A549 (cell line): ENCODE results near the gene CEP44. TPM values are rescaled to one million over a fixed set of nuclear protein-coding genes. Genes with fewer than 3 reads are reported as not detected.

Source experiments
- ATAC-seq, 2 experiments: fragments of 200-7000 bp in 1 of 2; fragments of >200 bp in 1 of 2; cut with Nextera tagmentation in 1 of 2; cut with Tn5 transposase in 1 of 2; 3 replicates each; pipeline versions ENCODE4 v1.8.0 to v1.9.1; 2018 to 2020; ENCODE audit warnings: mild to moderate bottlenecking in 1 of 2, moderate library complexity in 1 of 2
- CTCF ChIA-PET: fragments of 300-600 bp; sonication (Branson Sonifier 250); formaldehyde crosslinking; extraction: SDS; loops from one replicate; lab custom pipeline; 2021; ENCODE audit warnings: antibody characterized with exemption, inconsistent platforms; lab: Yijun Ruan, JAX
- POLR2A ChIA-PET: fragments of 350-600 bp; formaldehyde crosslinking; extraction: SDS; loops from one replicate; lab custom pipeline; 2021; ENCODE audit warnings: antibody characterized with exemption, inconsistent platforms; lab: Yijun Ruan, JAX
- DNase-seq, 2 experiments: peaks; one replicate each; pipeline versions ENCODE4 v3.0.0 to v3.0.0-alpha.2; 2011 to 2016; ENCODE audit warnings: low read depth in 1 of 2, low spot score in 1 of 2
- FAIRE-seq: peaks from 2 replicates; lab custom pipeline; 2011; peaks lifted over from hg19 to GRCh38; lab: Jason Lieb, UNC
- H3K27ac ChIP-seq, 2 experiments: fragments of >200 bp; sonication (Bioruptor Twin); formaldehyde crosslinking; 3 replicates each; pipeline ENCODE4 v1.5.1; 2016 to 2017
- H3K4me1 ChIP-seq: fragments of >200 bp; sonication (Bioruptor Twin); formaldehyde crosslinking; 3 replicates; pipeline ENCODE4 v1.6.1; 2016
- H3K4me2 ChIP-seq: fragments of >200 bp; sonication (Bioruptor Twin); formaldehyde crosslinking; 3 replicates; pipeline ENCODE4 v1.6.1; 2016
- H3K4me3 ChIP-seq: fragments of >200 bp; sonication (Bioruptor Twin); formaldehyde crosslinking; 3 replicates; pipeline ENCODE4 v1.5.1; 2016
- H3K9me3 ChIP-seq: fragments of >200 bp; sonication (Bioruptor Twin); formaldehyde crosslinking; 3 replicates; pipeline ENCODE4 v1.6.1; 2016
- CBX2 ChIP-seq: fragments of 200-600 bp; sonication (generic); IDR thresholded peaks from 2 replicates; pipeline ENCODE4 v1.6.1; 2016; ENCODE audit warnings: low read depth, mild to moderate bottlenecking, borderline replicate concordance
- CBX8 ChIP-seq: fragments of 200-600 bp; sonication (generic); IDR thresholded peaks from 2 replicates; pipeline ENCODE4 v1.6.1; 2016
- EHF ChIP-seq: fragments of 250-450 bp; sonication (Bioruptor Pico); IDR thresholded peaks from 2 replicates; pipeline ENCODE4 v1.5.0; 2020; ENCODE audit warnings: mild to moderate bottlenecking
- EP300 ChIP-seq, 2 experiments: fragments of >200 bp; sonication (Bioruptor Twin); formaldehyde crosslinking; IDR thresholded peaks; 2 replicates in 1 of 2; 3 replicates in 1 of 2; pipeline ENCODE4 v1.6.1; 2016 to 2017
- ESRRA ChIP-seq: fragments of 150-350 bp; IDR thresholded peaks from 2 replicates; pipeline ENCODE4 v1.6.1; 2014; ENCODE audit warnings: mild to moderate bottlenecking, low read length, borderline replicate concordance
- FOSL2 ChIP-seq, 2 experiments: fragments of 450-650 bp in 1 of 2; fragments of >200 bp in 1 of 2; sonication (Bioruptor Twin) in 1 of 2; formaldehyde crosslinking; IDR thresholded peaks; 2 replicates each; pipeline versions ENCODE4 v1.5.0 to v1.6.1; 2016 to 2020; ENCODE audit warnings: mild to moderate bottlenecking in 1 of 2, moderate library complexity in 1 of 2
- FOXS1 ChIP-seq: fragments of 250-450 bp; sonication (Bioruptor Pico); IDR thresholded peaks from 2 replicates; pipeline ENCODE4 v1.5.0; 2020; ENCODE audit warnings: mild to moderate bottlenecking, moderate library complexity
- HOXB5 ChIP-seq: fragments of 250-450 bp; sonication (Bioruptor Pico); IDR thresholded peaks from 2 replicates; pipeline ENCODE4 v1.5.0; 2020; ENCODE audit warnings: mild to moderate bottlenecking, moderate library complexity
- JUN ChIP-seq, 2 experiments: fragments of >200 bp; sonication (Bioruptor Twin); formaldehyde crosslinking; IDR thresholded peaks; 2 replicates in 1 of 2; 3 replicates in 1 of 2; pipeline ENCODE4 v1.6.1; 2016 to 2017
- JUNB ChIP-seq: fragments of >200 bp; sonication (Bioruptor Twin); formaldehyde crosslinking; IDR thresholded peaks from 2 replicates; pipeline ENCODE4 v1.6.1; 2016
- KDM5A ChIP-seq: fragments of 200-600 bp; sonication (generic); IDR thresholded peaks from 2 replicates; pipeline ENCODE4 v1.6.1; 2016; ENCODE audit warnings: antibody characterized with exemption, mild to moderate bottlenecking
- POLR2A ChIP-seq: IDR thresholded peaks from 2 replicates; pipeline ENCODE4 v1.6.1; 2012; ENCODE audit warnings: mild to moderate bottlenecking, low read length
- RCOR1 ChIP-seq: fragments of 150-350 bp; IDR thresholded peaks from 2 replicates; pipeline ENCODE4 v1.6.1; 2014; ENCODE audit warnings: antibody characterized with exemption, low read length, low read depth
- RFX5 ChIP-seq: fragments of 450-650 bp; IDR thresholded peaks from 2 replicates; pipeline ENCODE4 v1.7.1; 2014; ENCODE audit warnings: antibody characterized with exemption, mild to moderate bottlenecking, moderate library complexity
- RNF2 ChIP-seq: fragments of 200-600 bp; sonication (generic); IDR thresholded peaks from 2 replicates; pipeline ENCODE4 v1.6.1; 2016; ENCODE audit warnings: low read depth, mild to moderate bottlenecking, antibody characterized with exemption, moderate library complexity, borderline replicate concordance
- SMC3 ChIP-seq: fragments of >200 bp; sonication (Bioruptor Twin); formaldehyde crosslinking; IDR thresholded peaks from 3 replicates; pipeline ENCODE4 v1.6.1; 2018; ENCODE audit warnings: inconsistent platforms
- TFCP2L1 ChIP-seq: fragments of 250-450 bp; sonication (Bioruptor Pico); IDR thresholded peaks from 2 replicates; pipeline ENCODE4 v1.5.0; 2021; ENCODE audit warnings: mild to moderate bottlenecking
- WGBS: methylation state at CpG from one replicate; pipeline ENCODE4 v1.1.6; 2017; ENCODE audit errors: missing lambda C conversion rate; 5-methylcytosine and 5-hydroxymethylcytosine counted together
- polyA plus RNA-seq, 4 experiments: library from polyadenylated mRNA; depleted of rRNA in 3 of 4; stranded (reverse); fragments of >200 nt; fragmentation: RNase III in 1 of 4; extraction: RNeasy Plus Mini Kit Qiagen cat#74134 plus additional on column Dnase treatment in 1 of 4; gene quantifications; 2 replicates in 3 of 4; 3 replicates in 1 of 4; pipeline ENCODE4 v1.2.3, GENCODE V29; 2011 to 2017
- TF ChIP-seq, protein P1 (sequence below): IDR thresholded peaks from 2 replicates; pipeline ENCODE4 v1.6.1; 2012
- TF ChIP-seq, protein P2 (sequence below): fragments of 250-450 bp; sonication (Bioruptor Pico); IDR thresholded peaks from 2 replicates; pipeline ENCODE4 v1.5.0; 2020; ENCODE audit warnings: low read depth, mild to moderate bottlenecking, moderate library complexity
- TF ChIP-seq, protein P3 (sequence below): fragments of 150-350 bp; IDR thresholded peaks from 2 replicates; pipeline ENCODE4 v1.6.1; 2014; ENCODE audit warnings: low read depth, mild to moderate bottlenecking, low read length
- TF ChIP-seq, protein P4 (sequence below): fragments of 200-600 bp; sonication (generic); IDR thresholded peaks from 2 replicates; pipeline ENCODE4 v1.6.1; 2016; ENCODE audit warnings: antibody characterized with exemption, mild to moderate bottlenecking, moderate library complexity
- TF ChIP-seq, protein P5 (sequence below): IDR thresholded peaks from 2 replicates; pipeline ENCODE4 v1.6.1; 2012; ENCODE audit warnings: low read depth, borderline replicate concordance
- TF ChIP-seq, protein P6 (sequence below): IDR thresholded peaks from 2 replicates; pipeline ENCODE4 v1.6.1; 2012

CEP44 gene
- polyA plus RNA-seq, 2 of the 4 experiments (the other 2 are of a cell fraction), result 8.0 to 14.1 TPM

DNA sequence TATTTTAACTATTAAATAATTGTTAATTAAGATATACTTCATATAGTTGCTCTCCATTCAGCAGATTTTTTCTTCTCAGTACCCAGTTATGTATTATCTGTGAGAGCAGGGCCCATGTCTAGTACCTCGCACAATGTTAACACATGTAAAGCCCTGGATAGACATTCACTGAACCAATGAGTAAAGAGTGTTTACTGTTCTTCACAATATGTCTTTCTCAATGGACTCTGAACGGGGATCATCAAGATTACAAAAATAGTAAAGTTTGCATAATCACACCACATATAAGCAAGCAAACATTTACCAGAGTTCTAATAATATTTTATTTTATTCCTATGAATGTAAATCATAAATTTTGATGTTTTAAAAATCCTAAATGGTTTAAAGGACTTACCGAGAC lies 47.4 kb upstream of the CEP44 start (continued):
- TF ChIP-seq JUNB, result no peak
- TF ChIP-seq EHF (CRISPR knock-in tag), result no peak
- TF ChIP-seq FOXS1 (CRISPR knock-in tag), result no peak

DNA sequence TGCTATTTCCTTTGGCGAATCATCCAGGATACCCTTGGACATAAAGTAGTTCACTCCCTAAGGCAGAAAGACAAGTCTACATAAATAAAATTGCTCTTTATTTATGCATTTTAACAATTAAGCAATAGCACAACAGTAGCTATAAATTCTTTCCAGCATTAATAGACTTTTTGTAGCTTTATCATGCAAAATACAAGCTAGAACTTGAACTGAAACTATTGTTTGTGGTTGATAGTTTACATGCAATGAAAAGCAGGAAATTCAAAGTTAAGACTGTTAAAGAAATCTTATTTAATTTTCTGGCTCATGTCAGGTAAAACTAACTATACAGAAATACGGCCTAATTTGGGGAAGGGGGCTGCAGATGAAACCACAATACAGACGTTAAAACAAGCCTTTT lies 42.5 kb upstream of the CEP44 start:
- CTCF ChIA-PET, result no interaction called here
- DNase-seq, result no peak
- TF ChIP-seq, protein P1, sequence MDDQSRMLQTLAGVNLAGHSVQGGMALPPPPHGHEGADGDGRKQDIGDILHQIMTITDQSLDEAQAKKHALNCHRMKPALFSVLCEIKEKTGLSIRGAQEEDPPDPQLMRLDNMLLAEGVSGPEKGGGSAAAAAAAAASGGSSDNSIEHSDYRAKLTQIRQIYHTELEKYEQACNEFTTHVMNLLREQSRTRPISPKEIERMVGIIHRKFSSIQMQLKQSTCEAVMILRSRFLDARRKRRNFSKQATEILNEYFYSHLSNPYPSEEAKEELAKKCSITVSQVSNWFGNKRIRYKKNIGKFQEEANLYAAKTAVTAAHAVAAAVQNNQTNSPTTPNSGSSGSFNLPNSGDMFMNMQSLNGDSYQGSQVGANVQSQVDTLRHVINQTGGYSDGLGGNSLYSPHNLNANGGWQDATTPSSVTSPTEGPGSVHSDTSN, result no peak
- TF ChIP-seq POLR2A, result no peak
- no peak for TF ChIP-seq ESRRA
- no peak for TF ChIP-seq JUNB
- no peak for TF ChIP-seq HOXB5 (CRISPR knock-in tag)
- no peak for TF ChIP-seq RNF2
- no peak for TF ChIP-seq CBX8
- TF ChIP-seq, all 56 proteins: peak for 0
- H3K27ac ChIP-seq, result no peak overlapping the region
- H3K4me3 ChIP-seq, result no peak overlapping the region
- POLR2A ChIA-PET, result no interaction called here
- no peaks in the 10 kb centered on the region for H3K9me3 ChIP-seq
- no peak overlapping the region for H3K4me2 ChIP-seq
- no peak for ATAC-seq
- peaks cover 13% of the 10 kb centered on the region for H3K4me1 ChIP-seq
- no peak for FAIRE-seq
- 70% methylated on average over 3 of the region's 3 CpGs for WGBS

DNA sequence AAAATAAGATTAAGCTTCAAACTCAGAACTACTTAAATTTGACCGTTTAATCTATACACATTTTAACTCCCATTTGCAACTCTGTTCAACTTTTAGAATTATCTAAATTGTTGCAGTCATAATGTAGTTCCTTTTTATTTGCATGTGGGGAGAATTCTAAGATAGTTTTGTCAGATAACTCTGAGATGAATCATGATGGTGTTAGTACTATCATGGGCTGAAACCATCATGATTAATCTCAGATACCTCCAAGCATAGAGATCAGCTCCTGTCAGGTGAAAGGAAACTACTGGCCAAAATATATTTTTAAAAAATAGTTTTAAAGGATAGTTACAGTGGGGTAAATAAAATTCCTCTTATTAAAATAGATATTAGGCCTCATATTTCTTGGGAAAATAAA lies 39.3 kb upstream of the CEP44 start:
- H3K27ac ChIP-seq, result no peak overlapping the region

DNA sequence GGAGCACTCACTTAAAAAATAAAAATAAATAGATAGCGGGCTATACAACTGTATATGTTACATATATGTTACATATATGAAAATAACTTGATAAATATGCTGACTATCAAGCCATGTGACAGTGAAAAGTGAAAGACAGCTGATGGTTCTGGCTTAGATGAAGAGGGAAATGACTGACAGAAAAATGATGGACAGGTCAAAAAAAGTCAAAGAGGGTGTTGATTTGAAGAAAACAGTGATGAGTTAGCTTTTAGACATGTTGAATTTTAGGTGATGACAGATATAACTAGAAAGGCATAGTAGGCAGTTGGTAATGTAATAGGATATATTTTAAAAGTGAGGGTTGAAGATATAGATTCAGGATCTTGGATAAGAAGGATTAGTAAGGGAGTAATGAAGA lies 38.0 kb upstream of the CEP44 start:
- CTCF ChIA-PET, result interaction anchor here (0.6 to 1.1 kb wide), 2 partner anchors 14 to 24 kb away, joined by 3 to 4 read pairs; no protein-coding TSS in a partner anchor
- Histone ChIP-seq H3K27ac (no peak overlapping the region), H3K4me1 (peaks cover 41% of the 10 kb centered on the region), H3K4me3 (no peak overlapping the region), H3K9me3 (no peaks in the 10 kb centered on the region), H3K4me2 (no peak overlapping the region)
- POLR2A ChIA-PET, result no interaction called here
- DNase-seq (no peak), ATAC-seq (no peak), FAIRE-seq (no peak)
- WGBS, result 91% methylated on average over 1 of the region's 1 CpG
- TF ChIP-seq, protein P2, sequence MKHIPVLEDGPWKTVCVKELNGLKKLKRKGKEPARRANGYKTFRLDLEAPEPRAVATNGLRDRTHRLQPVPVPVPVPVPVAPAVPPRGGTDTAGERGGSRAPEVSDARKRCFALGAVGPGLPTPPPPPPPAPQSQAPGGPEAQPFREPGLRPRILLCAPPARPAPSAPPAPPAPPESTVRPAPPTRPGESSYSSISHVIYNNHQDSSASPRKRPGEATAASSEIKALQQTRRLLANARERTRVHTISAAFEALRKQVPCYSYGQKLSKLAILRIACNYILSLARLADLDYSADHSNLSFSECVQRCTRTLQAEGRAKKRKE, result no peak
- TF ChIP-seq RCOR1 (no peak), SMC3 (no peak), EP300 (IDR thresholded peaks at IDR 0.05) (no peak), JUN (IDR thresholded peaks at IDR 0.05) (no peak), CBX2 (no peak)
- TF ChIP-seq, protein P3, sequence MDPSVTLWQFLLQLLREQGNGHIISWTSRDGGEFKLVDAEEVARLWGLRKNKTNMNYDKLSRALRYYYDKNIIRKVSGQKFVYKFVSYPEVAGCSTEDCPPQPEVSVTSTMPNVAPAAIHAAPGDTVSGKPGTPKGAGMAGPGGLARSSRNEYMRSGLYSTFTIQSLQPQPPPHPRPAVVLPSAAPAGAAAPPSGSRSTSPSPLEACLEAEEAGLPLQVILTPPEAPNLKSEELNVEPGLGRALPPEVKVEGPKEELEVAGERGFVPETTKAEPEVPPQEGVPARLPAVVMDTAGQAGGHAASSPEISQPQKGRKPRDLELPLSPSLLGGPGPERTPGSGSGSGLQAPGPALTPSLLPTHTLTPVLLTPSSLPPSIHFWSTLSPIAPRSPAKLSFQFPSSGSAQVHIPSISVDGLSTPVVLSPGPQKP, result no peak
- TF ChIP-seq, protein P4, sequence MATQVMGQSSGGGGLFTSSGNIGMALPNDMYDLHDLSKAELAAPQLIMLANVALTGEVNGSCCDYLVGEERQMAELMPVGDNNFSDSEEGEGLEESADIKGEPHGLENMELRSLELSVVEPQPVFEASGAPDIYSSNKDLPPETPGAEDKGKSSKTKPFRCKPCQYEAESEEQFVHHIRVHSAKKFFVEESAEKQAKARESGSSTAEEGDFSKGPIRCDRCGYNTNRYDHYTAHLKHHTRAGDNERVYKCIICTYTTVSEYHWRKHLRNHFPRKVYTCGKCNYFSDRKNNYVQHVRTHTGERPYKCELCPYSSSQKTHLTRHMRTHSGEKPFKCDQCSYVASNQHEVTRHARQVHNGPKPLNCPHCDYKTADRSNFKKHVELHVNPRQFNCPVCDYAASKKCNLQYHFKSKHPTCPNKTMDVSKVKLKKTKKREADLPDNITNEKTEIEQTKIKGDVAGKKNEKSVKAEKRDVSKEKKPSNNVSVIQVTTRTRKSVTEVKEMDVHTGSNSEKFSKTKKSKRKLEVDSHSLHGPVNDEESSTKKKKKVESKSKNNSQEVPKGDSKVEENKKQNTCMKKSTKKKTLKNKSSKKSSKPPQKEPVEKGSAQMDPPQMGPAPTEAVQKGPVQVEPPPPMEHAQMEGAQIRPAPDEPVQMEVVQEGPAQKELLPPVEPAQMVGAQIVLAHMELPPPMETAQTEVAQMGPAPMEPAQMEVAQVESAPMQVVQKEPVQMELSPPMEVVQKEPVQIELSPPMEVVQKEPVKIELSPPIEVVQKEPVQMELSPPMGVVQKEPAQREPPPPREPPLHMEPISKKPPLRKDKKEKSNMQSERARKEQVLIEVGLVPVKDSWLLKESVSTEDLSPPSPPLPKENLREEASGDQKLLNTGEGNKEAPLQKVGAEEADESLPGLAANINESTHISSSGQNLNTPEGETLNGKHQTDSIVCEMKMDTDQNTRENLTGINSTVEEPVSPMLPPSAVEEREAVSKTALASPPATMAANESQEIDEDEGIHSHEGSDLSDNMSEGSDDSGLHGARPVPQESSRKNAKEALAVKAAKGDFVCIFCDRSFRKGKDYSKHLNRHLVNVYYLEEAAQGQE, result no peak
- TF ChIP-seq, all 56 proteins: peak for 0

More for the DNA sequence above, 39.3 kb upstream of the CEP44 start:
- H3K4me2 ChIP-seq, result peak overlapping the region; percentile 5; the same call in 1 of the 3 replicates
- CTCF ChIA-PET, result interaction anchor here (0.6 kb wide), 1 partner anchor 884 kb away, joined by 3 read pairs; no protein-coding TSS in a partner anchor
- DNase-seq (no peak), FAIRE-seq (no peak), ATAC-seq (no peak)
- H3K4me3 ChIP-seq, result no peak overlapping the region
- peaks cover 32% of the 10 kb centered on the region for H3K4me1 ChIP-seq
- WGBS, result 70% methylated on average over 1 of the region's 1 CpG
- H3K9me3 ChIP-seq, result no peaks in the 10 kb centered on the region
- POLR2A ChIA-PET, result no interaction called here
- TF ChIP-seq FOSL2 (IDR thresholded peaks at IDR 0.05), result no peak
- no peak for TF ChIP-seq FOSL2 (CRISPR knock-in tag; IDR thresholded peaks at IDR 0.05)
- no peak for TF ChIP-seq RFX5
- no peak for TF ChIP-seq TFCP2L1
- no peak for TF ChIP-seq POLR2A
- no peak for TF ChIP-seq KDM5A
- TF ChIP-seq EP300 (IDR thresholded peaks at IDR 0.05), result no peak
- TF ChIP-seq, protein P5, sequence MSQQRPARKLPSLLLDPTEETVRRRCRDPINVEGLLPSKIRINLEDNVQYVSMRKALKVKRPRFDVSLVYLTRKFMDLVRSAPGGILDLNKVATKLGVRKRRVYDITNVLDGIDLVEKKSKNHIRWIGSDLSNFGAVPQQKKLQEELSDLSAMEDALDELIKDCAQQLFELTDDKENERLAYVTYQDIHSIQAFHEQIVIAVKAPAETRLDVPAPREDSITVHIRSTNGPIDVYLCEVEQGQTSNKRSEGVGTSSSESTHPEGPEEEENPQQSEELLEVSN, result no peak
- TF ChIP-seq, protein P1, result no peak
- TF ChIP-seq, protein P6, sequence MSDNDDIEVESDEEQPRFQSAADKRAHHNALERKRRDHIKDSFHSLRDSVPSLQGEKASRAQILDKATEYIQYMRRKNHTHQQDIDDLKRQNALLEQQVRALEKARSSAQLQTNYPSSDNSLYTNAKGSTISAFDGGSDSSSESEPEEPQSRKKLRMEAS, result no peak
